Heart right ventricle (tissue), 16 donors: ENCODE measurements around the gene NDUFA8. TPM values are rescaled to one million over a fixed set of nuclear protein-coding genes. Genes with fewer than 3 reads are reported as not detected.
A peak's percentile ranks its signal among the peaks of the same experiment; 100 is the strongest.

Source experiments
- ATAC-seq, 8 donors: fragments of 200-7000 bp; cut with Tn5 transposase; one replicate each; pipeline ENCODE4 v1.9.1; 2020; ENCODE audit warnings: mild to moderate bottlenecking in 8 of 8, moderate library complexity in 8 of 8, moderate number of reproducible peaks in 1 of 8
- DNase-seq, 2 donors: peaks; one replicate each; pipeline ENCODE4 v3.0.0-alpha.2; 2020
- H3K27ac ChIP-seq, 10 donors: fragments of 200-600 bp; sonication (generic) in 2 of 10; one replicate each; pipeline versions ENCODE4 v1.5.0 to v1.8.0; 2020 to 2022; ENCODE audit warnings: mild to moderate bottlenecking in 3 of 10
- H3K27me3 ChIP-seq, 7 donors: fragments of 200-600 bp; one replicate each; pipeline ENCODE4 v1.8.0; 2021 to 2022; ENCODE audit warnings: mild to moderate bottlenecking in 2 of 7
- H3K36me3 ChIP-seq, 9 donors: fragments of 200-600 bp; sonication (generic) in 1 of 9; one replicate each; pipeline versions ENCODE4 v1.5.0 to v1.8.0; 2020 to 2022; ENCODE audit warnings: mild to moderate bottlenecking in 2 of 9
- H3K4me1 ChIP-seq, 9 donors: fragments of 200-600 bp; sonication (generic) in 1 of 9; one replicate each; pipeline versions ENCODE4 v1.5.0 to v1.8.0; 2020 to 2022; ENCODE audit warnings: mild to moderate bottlenecking in 4 of 9
- H3K4me3 ChIP-seq, 10 donors: fragments of 200-600 bp; sonication (generic) in 2 of 10; one replicate each; pipeline versions ENCODE4 v1.5.0 to v1.8.0; 2020 to 2022; ENCODE audit warnings: mild to moderate bottlenecking in 7 of 10, moderate library complexity in 2 of 10
- H3K9me3 ChIP-seq, 11 donors: fragments of 200-600 bp in 10 of 11; sonication (generic) in 2 of 11; one replicate each; pipeline versions ENCODE4 v1.5.0 to v1.8.0; 2013 to 2022; ENCODE audit warnings: mild to moderate bottlenecking in 2 of 11, control low read depth in 1 of 11, moderate library complexity in 1 of 11
- whole genome bisulfite sequencing, 2 donors: extraction: QIAGEN DNeasy Blood & Tissue Kit; methylation state at CpG; one replicate each; pipeline ENCODE4 v1.1.7; 2013; ENCODE audit warnings: inconsistent platforms in 1 of 2; 5-methylcytosine and 5-hydroxymethylcytosine counted together
- intact Hi-C, 10 donors: fragments of 100-400 bp; cut with DNase I; formaldehyde crosslinking; loops; one replicate each; pipeline versions ENCODE4 v1.11.1 to v1.14.2; 2022
- polyA plus RNA-seq, 2 donors: library from polyadenylated mRNA; stranded (reverse); fragments of 200-250 nt; gene quantifications; one replicate each; pipeline ENCODE4 v1.2.3, GENCODE V29; 2013
- total RNA-seq, 10 donors: library from RNA; stranded (reverse); fragmentation: NEBNext Ultra II Directional in 3 of 10; extraction: Animal tissue kit (Norgen Biotek cat#: 25700) in 3 of 10; gene quantifications; one replicate each; pipeline versions ENCODE4 v1.2.1 to v1.2.4, GENCODE V29; 2021 to 2023
- TF ChIP-seq, protein P1 (sequence below), 9 donors: fragments of 200-600 bp; sonication (generic) in 2 of 9; IDR thresholded peaks; one replicate each; pipeline versions ENCODE4 v1.5.0 to v1.8.0; 2021 to 2022; ENCODE audit warnings: antibody characterized with exemption in 9 of 9, mild to moderate bottlenecking in 5 of 9, moderate library complexity in 1 of 9
- donor health status: Arrhythmogenic right ventricular cardiomyopathy.
- donor health status: ischemic (EF 13 %, LVEDD 7.1; RV severe dilation, severe dysfunction).
- donor health status: healthy with polysubstance abuse.
- donor health status: DM: no; HTN: yes; CAD: no.
- donor health status: DM: no; HTN: no; CAD: no.
- donor health status: ischemic (EF 25% LVEDD 6.9; RV normal size, moderate dysfunction).
- donor health status: ischemic (EF 25% LVEDD 5.7; RV mildly dilated, moderate dysfunction).
- donor health status: healthy.
- donor health status: DM: yes; HTN: yes; CAD: no.
- donor health status: Ischemic cardiomyopathy.
- donor health status: ischemic (EF 35%, LVEDD 5.7; RV mildly dilated, moderate dysfunction).
- donor health status: nonischemic (EF 11% LVEDD 7.7; RV severe dilation, severe dysfunction).
- donor health status: DM: yes; HTN: yes; CAD: no.
- donor health status: PGD.
- donor health status: ischemic (EF 29% LVEDD 5.4; RV normal size, mild dysfunction).
- donor health status: nonischemic (EF 23%, LVEDD 6.1; RV moderate dilation, normal function).

Gene NDUFA8
- total and polyA plus RNA-seq, 12 donors: 222 to 739 (median 313) TPM

- TF ChIP-seq, protein P1, sequence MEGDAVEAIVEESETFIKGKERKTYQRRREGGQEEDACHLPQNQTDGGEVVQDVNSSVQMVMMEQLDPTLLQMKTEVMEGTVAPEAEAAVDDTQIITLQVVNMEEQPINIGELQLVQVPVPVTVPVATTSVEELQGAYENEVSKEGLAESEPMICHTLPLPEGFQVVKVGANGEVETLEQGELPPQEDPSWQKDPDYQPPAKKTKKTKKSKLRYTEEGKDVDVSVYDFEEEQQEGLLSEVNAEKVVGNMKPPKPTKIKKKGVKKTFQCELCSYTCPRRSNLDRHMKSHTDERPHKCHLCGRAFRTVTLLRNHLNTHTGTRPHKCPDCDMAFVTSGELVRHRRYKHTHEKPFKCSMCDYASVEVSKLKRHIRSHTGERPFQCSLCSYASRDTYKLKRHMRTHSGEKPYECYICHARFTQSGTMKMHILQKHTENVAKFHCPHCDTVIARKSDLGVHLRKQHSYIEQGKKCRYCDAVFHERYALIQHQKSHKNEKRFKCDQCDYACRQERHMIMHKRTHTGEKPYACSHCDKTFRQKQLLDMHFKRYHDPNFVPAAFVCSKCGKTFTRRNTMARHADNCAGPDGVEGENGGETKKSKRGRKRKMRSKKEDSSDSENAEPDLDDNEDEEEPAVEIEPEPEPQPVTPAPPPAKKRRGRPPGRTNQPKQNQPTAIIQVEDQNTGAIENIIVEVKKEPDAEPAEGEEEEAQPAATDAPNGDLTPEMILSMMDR (IDR thresholded peaks at IDR 0.05): no peak
- no peak for DNase-seq
- ATAC-seq: no peak
- Histone ChIP-seq H3K27me3 (no peaks in the 10 kb centered on the region), H3K27ac (peak overlapping the region in 4 of 10 donors; percentile 97 to 99 (median 98)), H3K36me3 (peaks cover 0 to 3% (median 0%) of the 10 kb centered on the region in 9 donors), H3K4me3 (peak overlapping the region; percentile 65 to 97 (median 86)), H3K4me1 (peaks cover 0 to 47% (median 38%) of the 10 kb centered on the region in 9 donors), H3K9me3 (peaks cover 0 to 11% (median 5%) of the 10 kb centered on the region in 11 donors)
- WGBS, 2 donors: 25 to 26% methylated on average over 6 of the region's 6 CpGs
- intact Hi-C loops: loop anchor here in 2 of 10 donors (10.0 kb wide), 1 partner anchor 105 kb away; the partner anchor contains the start of genes MRRF (in 2 of the 2) and RBM18 (in 2 of the 2)
These were observed 307 bp upstream of the NDUFA8 start for GRCh38 chr9:122159925-122160246.

- H3K4me1 ChIP-seq: peaks cover 0 to 62% (median 45%) of the 10 kb centered on the region in 9 donors
These were observed 1.4 kb downstream of the NDUFA8 start for GRCh38 chr9:122158202-122158601.

GRCh38 chr9:122155796-122156195 is 3.8 kb downstream of the NDUFA8 start:
- Histone ChIP-seq H3K4me1 (peaks cover 0 to 83% (median 57%) of the 10 kb centered on the region in 9 donors), H3K9me3 (no peaks in the 10 kb centered on the region), H3K4me3 (no peak overlapping the region), H3K27me3 (no peaks in the 10 kb centered on the region), H3K27ac (peak overlapping the region in 1 of 10 donors; percentile 24), H3K36me3 (peaks cover 0 to 27% (median 0%) of the 10 kb centered on the region in 9 donors)
- no peak for ATAC-seq
- intact Hi-C loops: loop anchor here in 2 of 10 donors (10.0 kb wide), 1 partner anchor 109 kb away; the partner anchor contains the start of genes MRRF (in 2 of the 2) and RBM18 (in 2 of the 2)
- no peak for DNase-seq
- 77 to 80% methylated on average over 4 of the region's 4 CpGs for WGBS, 2 donors
- TF ChIP-seq, protein P1 (IDR thresholded peaks at IDR 0.05): no peak

More at GRCh38 chr9:122158202-122158601, 1.4 kb downstream of the NDUFA8 start:
- peaks cover 0 to 11% (median 5%) of the 10 kb centered on the region in 11 donors for H3K9me3 ChIP-seq
- ATAC-seq (peak in 3 of 8 donors; percentile 26 to 40 (median 28)), DNase-seq (peak in 1 of 2 donors; percentile 17)
- TF ChIP-seq, protein P1 (IDR thresholded peaks at IDR 0.05): peak in 7 of 9 donors; percentile 38 to 59 (median 47)
- 47 to 57% methylated on average over 3 of the region's 3 CpGs for WGBS, 2 donors
- H3K36me3 ChIP-seq: peaks cover 0 to 3% (median 0%) of the 10 kb centered on the region in 9 donors
- peak overlapping the region in 9 of 10 donors; percentile 78 to 97 (median 87) for H3K4me3 ChIP-seq
- H3K27me3 ChIP-seq: no peaks in the 10 kb centered on the region
- peak overlapping the region in 5 of 10 donors; percentile 10 to 99 (median 93) for H3K27ac ChIP-seq
- intact Hi-C loops: loop anchor here in 2 of 10 donors (10.0 kb wide), 1 partner anchor 107 kb away; the partner anchor contains the start of genes MRRF (in 2 of the 2) and RBM18 (in 2 of the 2)

- H3K4me1 ChIP-seq: peaks cover 0 to 69% (median 25%) of the 10 kb centered on the region in 9 donors
- no peaks in the 10 kb centered on the region for H3K9me3 ChIP-seq
- peak overlapping the region in 4 of 10 donors; percentile 6 to 24 (median 13) for H3K27ac ChIP-seq
- H3K36me3 ChIP-seq: peaks cover 0 to 68% (median 23%) of the 10 kb centered on the region in 9 donors
- peak in 5 of 8 donors; percentile 39 to 77 (median 58) for ATAC-seq
- TF ChIP-seq, protein P1 (IDR thresholded peaks at IDR 0.05): no peak
- no peak for DNase-seq
- intact Hi-C loops: loop anchor here in 2 of 10 donors (10.0 kb wide), 1 partner anchor 113 kb away; the partner anchor contains the start of genes MRRF (in 2 of the 2) and RBM18 (in 2 of the 2)
- no peaks in the 10 kb centered on the region for H3K27me3 ChIP-seq
- WGBS, 2 donors: 45 to 63% methylated on average over 4 of the region's 4 CpGs
- no peak overlapping the region for H3K4me3 ChIP-seq
These were observed 8.2 kb downstream of the NDUFA8 start for GRCh38 chr9:122151267-122151828.
